ENCODE data around the gene BTBD6.

Gene BTBD6

DNA sequence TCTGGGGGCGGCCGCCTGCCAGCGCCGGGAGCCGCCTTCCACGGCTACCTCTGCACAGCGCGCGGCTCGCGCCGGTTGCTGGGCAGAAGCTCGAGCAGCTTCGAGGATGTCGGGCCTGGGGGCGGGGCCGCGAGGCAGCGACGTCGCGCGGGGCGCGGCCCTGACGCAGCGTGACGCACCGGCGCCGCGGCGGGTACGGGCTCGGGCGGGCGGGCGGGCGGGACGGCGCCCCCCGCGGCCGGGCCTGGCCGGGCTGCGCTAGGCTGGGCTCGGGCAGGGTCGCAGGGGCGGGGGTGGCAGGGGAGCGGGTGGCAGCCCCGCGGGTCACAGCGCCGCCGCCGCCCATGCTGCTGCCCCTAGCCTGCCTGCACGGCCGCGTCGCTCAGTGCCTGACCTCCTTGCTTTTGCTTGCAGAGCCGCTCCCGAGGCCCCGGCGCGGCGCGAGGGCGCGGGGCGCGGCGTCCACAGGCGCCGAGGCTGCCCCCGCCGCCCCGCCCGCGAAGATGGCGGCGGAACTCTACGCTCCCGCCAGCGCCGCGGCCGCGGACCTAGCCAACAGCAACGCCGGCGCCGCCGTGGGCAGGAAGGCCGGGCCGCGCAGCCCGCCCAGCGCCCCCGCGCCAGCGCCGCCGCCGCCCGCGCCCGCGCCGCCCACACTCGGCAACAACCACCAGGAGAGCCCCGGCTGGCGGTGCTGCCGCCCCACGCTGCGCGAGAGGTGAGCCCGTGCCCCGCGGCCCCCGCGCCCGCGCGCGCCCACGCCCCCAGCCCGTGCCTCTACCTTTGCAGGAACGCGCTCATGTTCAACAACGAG is at the start of gene BTBD6:
BTBD6 (plus strand) TSS at position 166 of the 814 bp plus-strand sequence; CDS start at position 345, 179 bp downstream.
- DNase-seq (ENCODE audit: low spot score), result peak; percentile 98

DNA sequence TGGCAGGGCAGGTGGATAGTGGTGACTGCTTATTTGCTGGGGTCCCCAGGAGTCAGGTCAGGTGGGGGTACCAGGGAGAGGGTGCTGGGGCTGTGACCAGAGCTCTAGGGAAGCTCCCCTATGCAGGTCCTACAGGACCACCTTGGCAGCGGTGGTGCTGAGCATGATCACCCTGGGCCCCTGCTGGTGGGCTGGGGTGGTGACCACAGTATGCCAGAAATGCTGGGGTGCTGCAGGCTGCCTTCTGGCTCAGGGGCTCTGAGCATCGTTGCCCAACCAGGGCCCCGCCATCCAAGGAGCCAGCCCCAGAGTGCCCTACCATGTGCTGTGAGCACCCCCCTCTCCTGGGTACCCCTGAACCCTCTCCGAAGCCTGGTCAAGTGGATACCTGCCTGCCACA is 49.7 kb upstream of the BTBD6 start:
- DNase-seq (ENCODE audit: low spot score), result no peak

DNA sequence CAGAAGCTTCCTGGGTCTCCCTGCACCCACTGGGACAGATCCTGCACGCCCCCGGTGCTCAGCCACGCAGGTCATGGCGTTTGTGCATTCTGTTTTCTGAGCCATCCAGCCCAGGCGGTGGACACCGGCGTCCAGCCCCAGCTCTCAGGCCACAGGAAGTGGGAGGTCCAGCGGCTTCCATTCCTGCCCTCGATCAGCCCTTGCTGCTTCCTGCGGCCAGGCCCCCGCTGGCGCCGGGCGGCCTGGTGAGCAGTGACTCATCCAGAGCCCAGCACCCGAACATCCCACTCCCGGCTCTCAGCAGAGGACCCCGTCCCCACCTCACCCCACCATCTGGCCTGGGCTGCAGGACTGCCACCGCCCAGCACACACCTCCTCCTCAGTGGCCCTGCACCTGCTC is 49.2 kb upstream of the BTBD6 start:
- DNase-seq (ENCODE audit: low spot score), result no peak

DNA sequence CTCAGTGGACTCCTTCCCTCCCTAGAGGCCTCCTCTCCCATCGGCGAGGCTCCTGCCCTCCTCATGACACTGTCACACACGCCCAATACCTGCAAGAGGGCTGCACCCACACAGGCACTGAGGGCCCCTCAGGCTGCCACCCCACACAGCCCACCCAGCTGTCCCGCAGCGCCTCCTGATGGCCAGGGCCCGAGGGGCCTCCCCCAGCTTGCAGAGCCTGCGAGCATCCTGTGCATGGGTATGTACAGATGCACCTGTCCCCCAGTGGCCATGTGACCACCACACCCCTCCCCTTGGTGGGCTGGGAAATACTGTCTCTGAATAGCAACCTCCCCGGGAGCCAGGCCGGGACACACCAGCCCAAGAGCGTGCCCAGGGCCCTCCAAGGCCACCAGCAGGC is 48.3 kb upstream of the BTBD6 start:
- DNase-seq (ENCODE audit: low spot score), result no peak

DNA sequence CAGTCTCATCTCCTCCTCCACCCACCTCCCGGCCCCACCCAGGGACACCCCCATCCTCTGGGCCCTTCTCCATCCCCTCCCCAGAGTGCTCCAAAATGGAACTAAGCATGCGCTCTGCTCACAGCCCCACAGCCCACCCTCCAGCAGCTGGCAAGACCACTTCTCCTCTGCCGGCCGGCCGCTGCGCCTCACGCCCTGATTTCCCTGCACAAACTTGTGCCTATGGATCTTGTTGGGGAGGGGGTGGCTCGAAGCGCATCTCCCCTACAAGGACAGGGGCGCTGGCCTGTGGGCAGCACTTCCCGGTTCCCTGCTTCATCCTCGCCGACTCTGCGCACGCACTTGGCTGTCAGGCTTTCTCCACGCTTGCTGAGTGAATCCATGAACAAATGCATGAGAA is 47.7 kb upstream of the BTBD6 start:
- no peak for DNase-seq (ENCODE audit: low spot score)

DNA sequence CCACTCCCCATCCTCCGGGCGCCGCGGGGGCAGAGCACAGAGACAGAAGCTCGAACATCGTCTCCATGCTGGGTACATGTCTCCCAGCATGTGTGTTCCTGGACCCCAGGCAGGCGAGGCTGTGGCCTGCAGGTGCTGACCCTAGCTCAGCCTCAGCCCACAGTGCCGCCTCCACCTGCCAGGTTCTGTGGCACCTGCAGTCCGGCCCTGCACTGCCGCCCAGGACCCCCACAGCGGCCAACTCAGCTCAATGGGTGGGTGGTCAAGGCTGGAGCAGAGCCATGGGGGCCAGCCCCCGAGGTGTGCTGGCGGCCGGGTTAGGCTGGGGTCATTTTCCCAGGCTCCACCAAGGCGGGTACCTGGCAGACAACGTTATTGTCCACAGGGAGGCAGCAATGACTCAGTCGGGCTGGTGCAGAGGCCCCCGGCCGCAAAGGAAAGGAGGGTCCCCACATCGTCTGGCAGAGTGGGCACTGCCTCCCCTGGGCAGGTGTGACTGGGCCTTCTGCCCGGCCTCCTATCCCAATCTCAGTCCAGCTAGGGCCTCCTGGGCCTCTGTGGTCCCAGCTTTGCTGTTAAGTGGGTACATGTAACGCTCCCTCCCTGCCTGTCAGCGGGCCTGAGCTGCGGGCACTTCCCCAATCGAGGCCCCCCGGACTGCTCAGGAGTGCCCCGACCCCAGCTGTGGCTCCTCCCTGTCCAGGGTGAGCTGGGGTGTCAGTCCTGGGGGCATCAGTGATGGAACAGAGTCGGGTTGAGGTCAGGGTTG is 47.0 kb upstream of the BTBD6 start:
- no peak for DNase-seq (ENCODE audit: low spot score)

DNA sequence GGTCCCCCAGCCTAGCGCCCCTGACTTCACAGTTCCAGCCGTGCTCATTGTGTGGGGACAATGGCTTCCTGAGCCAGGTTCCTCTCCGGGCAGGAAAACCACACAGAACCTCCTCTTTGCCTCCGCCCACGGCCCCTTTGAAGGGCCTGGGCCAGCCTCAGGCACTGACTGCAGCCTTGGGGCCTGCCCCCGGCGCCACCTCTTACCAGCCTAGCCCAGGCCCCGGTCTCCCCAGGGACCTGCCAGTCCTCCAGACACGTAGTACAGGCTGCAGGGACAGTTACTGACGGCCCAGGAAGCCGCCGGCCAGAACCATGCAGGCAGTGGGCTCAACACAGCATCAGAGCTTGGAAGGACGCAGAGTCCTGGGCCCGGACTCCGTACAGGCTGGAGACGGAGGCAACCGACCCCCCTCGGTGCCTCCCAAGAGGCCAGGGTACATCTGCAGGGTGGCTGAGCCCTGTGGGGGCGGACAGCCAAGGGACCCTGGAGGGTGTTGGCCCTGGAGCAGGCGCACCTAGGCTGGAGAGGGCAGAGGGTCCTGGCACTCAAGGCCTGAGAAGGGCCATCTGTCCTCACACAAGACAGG is 46.3 kb upstream of the BTBD6 start:
- no peak for DNase-seq (ENCODE audit: low spot score)

DNA sequence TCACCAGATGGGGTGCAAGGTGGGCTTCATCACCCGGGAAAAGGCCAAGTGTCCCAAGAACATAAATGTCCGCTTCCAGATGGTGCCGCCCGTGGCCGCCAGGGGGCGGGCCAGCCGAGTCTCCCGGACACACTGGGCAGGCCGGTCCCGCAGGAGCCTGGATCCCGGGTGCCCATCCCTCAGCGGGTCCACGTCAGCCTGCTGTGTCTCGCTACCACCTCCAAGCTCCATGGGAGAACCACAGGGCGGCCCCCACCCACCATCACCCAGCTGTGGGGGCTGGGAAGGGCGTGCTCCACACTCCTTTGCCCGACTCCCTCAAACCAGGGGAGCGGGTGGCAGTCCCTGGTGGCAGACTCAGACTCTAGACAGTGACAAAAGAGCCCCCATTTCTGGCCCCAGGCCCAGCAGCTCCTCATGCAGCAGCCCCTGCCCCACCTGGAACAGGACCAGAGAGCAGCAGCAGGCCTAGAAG is 45.2 kb upstream of the BTBD6 start:
- peak; percentile 89 for DNase-seq (ENCODE audit: low spot score)

DNA sequence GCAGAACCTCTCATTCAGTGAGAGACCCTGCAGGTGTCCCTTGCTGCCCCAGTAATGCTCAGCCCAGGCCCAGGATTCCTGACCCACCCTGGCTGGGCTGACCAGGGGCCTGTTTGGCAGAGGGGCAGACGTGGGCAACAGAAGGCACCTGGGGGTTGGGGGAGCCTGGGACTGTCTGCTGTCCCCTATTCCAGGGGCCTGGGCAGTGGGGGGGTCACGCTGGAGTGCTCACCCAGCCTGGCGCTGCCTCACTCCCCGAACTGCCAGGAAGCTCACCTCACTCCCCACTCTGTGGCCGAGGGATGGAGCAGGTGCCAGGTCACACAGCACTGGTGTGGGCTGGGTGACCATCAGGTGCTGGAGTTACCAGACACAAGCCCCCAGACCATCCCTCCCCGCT is 44.6 kb upstream of the BTBD6 start:
- DNase-seq (ENCODE audit: low spot score), result no peak

DNA sequence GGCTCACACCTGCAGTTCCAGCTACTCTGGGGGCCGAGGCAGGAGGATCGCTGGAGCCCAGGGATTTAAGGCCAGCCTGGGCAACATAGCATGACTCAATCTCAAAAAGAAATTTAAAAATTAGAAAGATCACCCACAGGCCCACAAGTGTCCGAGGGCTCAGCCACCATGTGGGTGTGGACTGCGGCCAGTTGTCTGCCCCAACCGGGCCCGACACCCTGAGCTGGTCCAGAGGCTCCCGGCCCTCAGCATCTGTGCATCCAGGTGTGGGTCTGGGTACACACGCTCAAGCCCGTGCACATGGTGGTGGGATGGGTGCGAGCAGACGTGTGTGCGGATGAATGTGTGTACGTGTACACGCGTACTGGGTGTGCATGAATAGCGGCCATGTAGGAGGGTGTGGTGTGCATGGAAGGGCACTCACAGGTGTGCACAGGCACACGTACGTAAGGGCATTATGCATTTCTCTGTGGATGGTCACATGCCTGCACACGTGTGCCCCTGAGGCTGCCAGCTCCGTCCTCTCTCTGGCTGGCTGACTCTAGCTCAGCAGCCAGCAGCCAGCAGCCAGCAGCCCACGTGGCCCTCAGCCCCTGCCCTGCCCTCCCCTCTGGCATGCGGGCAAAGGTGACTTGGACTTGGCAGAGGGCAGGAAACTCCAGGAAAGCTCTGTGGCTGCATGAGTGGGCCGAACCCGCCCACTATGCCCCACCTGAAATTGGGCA is 44.0 kb upstream of the BTBD6 start:
- DNase-seq (ENCODE audit: low spot score), result no peak

DNA sequence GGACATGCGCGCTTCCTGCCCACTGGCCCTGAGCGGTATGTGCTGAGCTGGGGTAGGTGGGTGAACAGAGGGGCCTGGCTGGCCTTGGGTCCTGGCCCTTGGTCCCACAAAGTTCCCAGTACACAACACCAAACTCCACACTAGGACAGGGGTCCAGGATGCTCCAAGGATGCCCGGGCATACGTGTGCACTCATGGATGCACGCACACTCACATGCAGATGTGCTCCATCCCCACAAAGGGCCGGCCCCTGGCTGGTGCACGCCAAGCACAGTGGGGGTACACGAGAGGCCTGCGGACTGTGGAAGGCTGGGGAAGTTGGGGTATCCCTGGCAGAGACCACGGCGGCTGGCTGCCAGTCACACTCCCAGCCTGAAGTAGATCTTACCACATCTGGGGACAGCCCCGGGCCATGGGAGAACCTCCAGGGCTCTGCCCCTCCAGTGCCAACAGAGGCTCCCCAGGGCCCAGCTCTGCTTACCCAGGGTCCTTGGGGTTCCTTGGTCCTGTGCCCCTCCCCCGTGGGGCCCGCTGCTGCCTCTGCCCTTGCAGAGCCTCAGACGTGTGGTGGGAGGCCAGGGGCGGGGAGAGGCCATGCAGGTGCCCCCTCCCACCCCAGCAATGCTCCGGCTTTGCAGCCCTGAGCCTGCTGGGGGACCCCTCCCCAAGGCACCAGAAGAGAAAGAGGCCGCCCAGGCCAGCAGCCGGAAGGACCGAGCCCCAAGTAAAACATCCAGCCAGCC is 43.2 kb upstream of the BTBD6 start:
- DNase-seq (ENCODE audit: low spot score), result no peak

DNA sequence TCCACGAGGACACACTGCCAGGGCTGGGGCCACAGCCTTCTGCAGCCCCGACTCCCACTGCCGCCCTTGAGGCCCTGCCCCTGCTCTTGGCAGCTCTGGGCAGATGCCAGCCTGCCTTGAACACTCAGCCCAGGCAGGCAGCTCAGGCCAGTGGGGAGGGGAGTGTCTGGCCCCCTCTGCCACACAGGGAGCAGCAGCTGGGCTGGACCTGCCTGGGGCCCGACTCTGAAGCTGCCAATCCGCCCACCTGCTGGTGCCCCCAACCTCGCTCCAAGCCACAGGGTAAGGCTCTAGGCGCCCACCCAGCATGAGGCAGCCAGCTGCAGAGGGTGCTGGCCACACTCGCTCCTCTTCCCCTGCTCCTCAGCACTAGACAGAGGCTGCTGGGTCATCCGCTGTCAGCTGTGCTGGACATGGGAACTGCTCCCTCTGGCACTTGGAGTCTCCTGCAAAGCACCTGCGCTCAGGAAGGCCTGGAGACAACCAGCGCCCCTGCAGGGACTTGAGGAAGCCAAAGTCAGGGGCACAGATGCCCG is 42.6 kb upstream of the BTBD6 start:
- DNase-seq (ENCODE audit: low spot score), result no peak

DNA sequence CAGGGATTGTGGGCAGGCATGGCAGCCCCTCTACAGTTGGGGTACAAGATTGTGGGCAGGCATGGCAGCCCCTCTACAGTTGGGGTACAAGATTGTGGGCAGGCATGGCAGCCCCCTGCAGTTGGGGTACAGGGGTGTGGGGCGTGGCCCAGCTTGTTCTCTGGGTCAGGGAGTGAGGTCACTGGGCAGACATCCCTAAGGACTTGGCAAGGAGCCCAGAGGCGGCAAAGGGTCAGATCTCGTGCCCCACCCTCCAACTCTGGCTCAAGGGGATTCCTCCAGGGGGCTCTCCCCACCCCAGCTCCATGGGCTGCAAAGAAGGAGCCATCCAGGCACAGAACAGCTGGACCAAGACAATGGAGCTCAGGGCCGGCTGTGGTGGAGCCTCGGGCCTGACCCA is 41.5 kb upstream of the BTBD6 start:
- DNase-seq (ENCODE audit: low spot score), result no peak

DNA sequence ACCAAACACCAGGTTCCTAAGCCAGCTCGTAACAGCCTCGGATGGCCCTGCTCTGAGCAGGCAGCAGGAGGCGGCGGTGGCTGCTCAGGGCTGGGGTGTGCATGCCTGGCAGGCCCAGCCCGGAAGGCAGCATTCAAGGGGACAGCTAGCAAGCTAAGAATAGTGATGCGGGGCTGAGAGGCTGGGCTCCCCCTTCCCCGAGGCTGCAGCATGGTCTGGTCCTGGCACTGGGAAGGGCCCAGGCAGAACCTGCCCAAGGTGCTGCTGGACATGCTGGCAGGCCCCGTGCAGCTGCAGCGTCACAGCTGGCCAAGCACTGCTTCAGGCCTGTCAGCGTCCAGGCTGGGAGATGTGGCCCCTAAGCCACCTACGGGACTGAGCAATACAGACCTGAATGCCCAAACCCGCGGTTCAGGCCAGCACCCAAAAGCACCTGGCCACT is 40.9 kb upstream of the BTBD6 start:
- DNase-seq (ENCODE audit: low spot score), result no peak

DNA sequence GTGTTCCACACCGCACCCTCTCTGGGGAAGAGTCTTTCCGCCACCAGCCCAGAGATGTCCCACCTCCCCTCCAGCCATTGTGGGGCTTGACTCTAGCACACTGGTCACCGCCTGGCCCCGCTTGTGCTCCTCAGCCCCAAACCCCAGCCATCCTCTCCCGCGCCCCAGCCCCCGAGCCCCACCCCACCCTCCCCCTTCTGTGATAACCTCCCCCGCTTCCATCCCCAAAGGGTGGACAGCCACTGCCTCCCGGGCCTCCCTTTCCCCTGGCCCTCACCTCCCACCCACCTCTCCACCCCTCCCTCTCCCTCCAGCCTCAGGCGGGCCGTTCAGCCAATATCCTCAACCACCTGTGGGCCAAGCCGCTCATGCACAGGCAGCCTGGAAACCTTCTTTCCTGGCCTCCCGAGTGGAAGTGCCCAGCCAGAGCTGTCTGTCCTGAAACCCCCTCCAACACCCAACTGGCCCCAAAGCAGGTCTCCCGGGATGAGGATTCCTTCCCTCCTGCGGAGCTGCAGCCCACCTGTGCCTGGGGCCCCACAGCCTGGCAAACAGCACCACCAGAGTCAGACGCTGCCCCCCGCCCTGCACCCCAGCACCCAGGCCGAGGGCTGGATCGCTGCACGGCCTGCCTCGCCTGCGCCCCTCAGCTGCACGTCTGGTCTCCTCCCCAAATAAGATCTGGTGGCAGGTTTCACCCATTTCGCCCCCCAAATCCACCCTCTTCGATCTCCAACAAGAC is 40.2 kb upstream of the BTBD6 start:
- no peak for DNase-seq (ENCODE audit: low spot score)

DNA sequence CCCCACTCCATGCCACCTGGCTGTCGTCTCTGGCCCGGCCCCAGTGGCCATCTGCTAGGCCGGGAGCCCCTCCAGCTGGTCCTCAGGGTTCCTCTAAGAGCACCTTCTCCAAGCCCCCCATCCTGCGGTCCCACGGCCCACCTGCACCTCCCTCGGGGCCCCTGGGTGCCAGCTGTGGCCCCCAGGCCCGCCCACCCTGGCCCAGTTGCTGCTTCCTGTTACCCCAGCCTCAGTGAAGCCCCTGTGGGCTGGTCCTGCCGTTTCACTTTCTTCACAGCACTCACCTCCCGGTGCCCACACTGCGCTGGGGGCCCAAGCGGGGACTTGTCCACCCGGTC is 39.6 kb upstream of the BTBD6 start:
- DNase-seq (ENCODE audit: low spot score), result no peak

DNA sequence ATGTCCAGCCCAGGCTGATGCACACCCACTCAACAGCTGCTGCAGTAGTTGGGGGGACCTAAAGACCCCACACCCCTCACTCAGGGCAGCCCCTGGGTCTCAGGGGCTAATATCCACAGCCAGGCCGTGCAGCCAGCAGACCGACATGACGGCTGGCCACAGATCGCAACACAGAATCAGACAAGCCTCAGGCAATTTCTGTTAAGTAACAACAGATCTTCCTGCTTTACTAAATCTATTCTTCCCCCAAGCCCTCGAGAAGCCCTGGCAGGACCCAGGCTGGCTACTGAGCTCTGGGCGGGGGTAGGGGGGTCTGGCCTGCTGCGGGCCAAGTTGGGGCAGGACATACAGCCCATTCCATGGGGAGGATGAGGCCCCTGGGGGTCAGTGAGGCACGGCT is 39.2 kb upstream of the BTBD6 start:
- DNase-seq (ENCODE audit: low spot score), result no peak

DNA sequence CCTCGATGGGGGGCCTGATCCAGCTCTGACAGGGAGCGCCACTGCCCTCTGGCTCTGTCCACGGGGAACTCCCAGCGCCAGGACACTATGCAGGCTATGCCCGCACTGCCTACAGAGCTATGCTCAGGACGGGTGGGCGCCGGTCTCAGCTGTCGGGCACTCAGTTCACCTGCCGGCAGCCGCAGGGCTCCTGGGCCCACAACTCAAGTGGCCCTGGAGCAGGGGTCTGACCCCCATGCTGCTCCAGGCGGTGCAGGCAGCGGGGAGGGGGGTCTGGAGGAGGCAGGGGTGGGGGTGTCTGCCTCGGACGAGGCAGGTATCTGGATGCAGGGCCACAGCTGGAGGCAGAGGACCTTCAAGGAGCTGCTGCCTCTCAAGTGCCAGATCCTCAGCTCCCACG is 38.7 kb upstream of the BTBD6 start:
- DNase-seq (ENCODE audit: low spot score), result no peak

DNA sequence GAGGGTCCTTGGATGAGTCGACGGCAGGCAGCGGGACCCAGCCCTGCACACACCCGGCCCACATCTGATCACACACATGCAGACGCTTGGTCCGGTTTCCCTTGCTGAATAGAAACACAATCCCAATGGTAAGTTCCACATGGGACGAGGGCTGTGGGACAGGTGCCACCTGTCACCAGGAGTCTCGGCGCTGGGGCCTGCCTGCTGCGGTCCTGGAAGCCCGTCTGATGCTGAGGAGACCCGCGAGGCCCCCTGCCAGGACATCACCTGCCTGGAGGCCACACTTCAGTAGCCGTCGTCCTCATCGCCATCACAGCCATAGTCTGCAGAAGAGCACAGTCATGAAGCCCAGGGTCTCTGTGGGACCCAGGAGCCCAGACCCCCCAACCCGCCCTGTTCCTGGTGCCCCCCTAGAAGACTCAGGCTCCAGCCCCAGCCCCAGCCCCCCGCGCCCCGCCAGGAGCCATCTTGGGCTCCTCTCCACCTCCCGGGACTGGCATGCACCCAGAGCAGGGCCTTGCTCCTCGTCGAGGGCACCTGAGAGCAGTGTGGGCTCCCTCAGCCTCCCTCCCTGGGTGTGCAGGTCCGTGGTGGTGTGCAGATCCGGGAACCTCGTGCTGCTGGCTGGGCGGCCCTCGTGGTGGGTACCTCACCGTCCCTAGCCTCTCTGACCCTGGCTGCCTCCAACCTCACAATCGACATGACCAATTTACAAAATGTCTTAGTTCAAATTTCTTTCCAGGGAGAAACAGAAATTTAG is 37.9 kb upstream of the BTBD6 start:
- DNase-seq (ENCODE audit: low spot score), result no peak

Measured in D341Med (cell line).